ENCODE data around the gene SCAMP5.

DNA sequence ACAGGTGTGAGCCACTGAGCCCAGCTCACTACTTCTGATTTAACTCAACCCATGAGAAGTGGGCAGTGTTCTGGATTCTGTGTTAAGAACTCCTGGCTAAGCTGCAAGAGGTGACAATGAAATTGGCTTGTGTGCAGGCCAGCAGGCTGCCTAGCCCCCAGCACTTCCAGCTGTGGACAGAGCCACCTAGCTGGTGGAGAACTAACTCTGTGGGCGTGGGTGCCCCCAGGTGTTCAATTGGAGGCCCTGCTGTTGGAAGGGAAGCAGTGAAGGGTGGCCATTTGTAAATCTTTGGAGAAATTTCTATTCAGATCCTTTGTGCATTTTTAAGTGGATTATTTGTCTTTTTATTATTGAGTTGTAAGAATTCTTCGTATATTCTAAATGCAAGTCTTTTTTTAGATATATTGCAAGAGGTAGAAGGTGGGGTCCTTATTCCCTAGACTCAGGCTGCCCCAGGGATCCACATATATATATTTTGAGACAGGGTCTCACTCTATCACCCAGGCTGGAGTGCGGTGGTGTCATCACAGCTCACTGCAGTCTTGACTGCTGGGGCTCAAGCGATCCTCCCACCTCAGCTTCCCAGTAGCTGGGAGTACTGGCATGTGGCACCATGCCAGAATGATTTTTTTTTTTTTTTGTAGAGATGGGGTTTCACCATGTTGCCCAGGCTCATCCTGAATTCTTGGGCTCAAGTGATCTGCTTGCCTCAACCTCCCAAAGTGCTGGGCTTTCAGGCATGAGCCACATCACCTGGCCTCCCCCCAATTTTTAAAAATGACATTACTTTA, 7.2 kb upstream of the SCAMP5 start:
- TF ChIP-seq ZNF274 (IDR thresholded peaks at IDR 0.05; ENCODE audit: low read depth, low read length) (no peak), YY1 (IDR thresholded peaks at IDR 0.05; ENCODE audit: insufficient read depth, insufficient read length) (no peak), SUZ12 (IDR thresholded peaks at IDR 0.05; ENCODE audit: extremely low read depth, insufficient read depth, insufficient read length) (no peak)
